ENCODE data around the gene PCNT. TPM values are rescaled to one million over a fixed set of nuclear protein-coding genes. Genes with fewer than 3 reads are reported as not detected.

The PCNT gene
- total RNA-seq, 2 donors from 2014 or later, result 17.6 to 28.8 TPM

DNA sequence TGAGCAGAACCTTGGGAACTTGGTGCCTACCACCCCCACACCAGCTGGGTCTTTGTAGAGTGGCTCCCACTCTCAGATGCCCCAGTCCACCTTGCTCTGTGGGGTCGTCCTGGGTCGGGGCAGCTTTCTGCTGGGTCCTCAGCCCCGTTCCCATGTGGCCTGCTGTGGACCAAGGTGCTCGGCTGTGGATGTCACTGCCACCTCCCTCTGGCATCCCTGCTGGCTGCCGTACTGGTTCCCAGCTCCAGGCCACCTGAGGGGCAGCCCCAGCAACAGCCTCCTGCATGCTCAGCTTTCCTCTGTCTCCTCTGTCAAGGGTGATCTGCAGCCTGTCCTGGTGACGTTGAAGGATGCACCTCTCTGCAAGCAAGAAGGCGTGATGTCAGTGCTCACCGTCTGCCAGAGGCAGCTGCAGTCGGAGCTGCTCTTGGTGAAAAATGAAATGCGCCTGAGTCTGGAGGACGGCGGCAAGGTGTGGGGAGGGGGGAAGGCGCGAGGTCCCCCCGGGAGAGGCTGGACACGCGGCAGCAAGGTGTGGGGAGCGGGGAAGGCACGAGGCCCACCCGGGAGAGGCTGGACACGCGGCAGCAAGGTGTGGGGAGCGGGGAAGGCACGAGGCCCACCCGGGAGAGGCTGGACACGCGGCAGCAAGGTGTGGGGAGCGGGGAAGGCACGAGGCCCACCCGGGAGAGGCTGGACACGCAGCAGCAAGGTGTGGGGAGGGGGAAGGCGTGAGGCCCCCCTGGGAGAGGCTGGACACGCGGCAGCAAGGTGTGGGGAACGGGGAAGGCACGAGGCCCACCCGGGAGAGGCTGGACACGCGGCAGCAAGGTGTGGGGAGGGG, 88.8 kb downstream of the PCNT start:
- no peak for DNase-seq
- no peak for ATAC-seq
- intact Hi-C loops (cut with DNase I, micrococcal nuclease), result no loop called here

DNA sequence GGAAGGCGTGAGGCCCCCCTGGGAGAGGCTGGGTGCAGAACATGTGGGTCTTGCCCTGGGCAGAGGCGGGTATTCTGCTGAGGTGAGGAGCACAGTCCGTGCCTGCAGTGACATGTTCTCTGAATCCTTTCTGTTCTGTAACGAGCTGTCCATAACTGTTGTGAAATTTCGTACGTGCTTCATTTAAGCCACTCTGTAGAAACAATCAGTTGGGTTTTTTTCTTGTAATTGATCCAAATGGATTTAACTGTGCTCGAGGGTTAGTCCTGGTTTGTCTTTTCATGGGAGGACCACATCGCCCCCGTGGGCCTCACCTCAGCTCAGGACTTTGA, 89.4 kb downstream of the PCNT start:
- DNase-seq (no peak), ATAC-seq (no peak)
- intact Hi-C loops (cut with DNase I, micrococcal nuclease), result no loop called here

DNA sequence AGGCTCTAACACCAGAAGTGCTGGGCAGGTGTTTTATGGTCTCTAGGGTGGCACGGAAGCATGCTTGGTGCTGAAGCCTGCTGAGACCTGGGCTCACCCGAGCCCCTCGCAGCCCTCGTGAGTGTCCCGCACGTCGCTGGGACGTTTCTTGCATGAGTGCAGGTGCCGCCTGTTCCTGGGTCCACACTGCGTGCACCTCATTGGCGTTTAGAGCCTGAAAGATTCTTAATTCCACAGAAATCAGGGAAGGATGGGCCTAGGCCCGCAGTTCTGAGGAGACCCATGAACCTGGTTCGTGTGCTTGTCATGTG, 91.0 kb downstream of the PCNT start:
- DNase-seq, result no peak
- intact Hi-C loops (cut with DNase I, micrococcal nuclease), result no loop called here
- ATAC-seq, result no peak

DNA sequence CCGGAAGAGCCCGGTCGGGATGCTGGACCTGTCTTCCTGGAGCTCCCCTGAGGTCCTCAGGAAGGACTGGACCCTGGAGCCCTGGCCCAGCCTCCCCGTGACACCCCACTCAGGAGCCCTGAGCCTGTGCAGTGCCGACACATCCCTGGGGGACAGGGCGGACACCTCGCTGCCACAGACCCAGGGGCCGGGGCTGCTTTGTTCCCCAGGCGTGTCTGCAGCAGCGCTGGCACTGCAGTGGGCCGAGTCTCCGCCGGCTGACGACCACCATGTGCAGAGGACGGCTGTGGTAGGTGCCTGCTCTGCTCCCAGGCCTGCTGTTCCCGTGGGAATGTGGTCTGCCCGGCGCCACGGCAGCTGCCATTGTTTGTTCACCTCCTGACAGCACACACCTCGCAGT, 92.6 kb downstream of the PCNT start:
- DNase-seq (no peak), ATAC-seq (no peak)
- intact Hi-C loops (cut with DNase I, micrococcal nuclease), result no loop called here

DNA sequence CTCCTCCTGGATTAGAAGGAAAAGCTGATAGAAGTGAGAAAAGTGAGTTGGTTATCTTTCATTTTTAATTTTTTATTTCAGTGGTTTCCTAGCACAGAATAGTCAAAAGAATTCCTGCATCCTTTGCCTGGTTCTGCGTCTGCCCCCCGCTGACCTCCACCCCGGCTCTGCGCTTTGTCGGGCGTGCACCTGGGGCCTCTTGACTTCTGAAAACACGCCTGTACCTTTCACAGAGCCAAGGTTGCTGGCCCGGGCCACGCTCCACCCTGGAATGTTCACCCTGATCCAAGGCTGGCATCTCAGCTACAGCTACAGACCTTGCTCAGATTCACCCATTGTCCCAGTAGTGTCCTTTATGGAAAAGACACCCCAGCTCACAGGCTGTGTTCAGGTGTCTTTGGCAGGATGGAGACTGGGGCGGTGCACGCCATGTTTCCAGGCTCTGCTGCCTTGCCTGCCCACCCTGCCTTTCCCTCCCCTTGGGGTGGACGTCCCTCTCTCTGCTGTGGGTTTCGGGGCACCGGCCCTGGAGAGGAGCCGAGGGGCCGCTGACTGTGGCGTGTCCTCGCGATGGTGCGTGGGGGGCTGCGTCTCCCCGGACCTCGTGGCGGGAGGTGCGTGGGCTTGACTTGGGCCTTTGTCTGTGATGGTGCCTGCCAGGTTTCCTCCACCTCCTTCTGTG, 94.5 kb downstream of the PCNT start:
- DNase-seq, result no peak
- no peak for ATAC-seq
- intact Hi-C loops (cut with DNase I, micrococcal nuclease), result no loop called here

DNA sequence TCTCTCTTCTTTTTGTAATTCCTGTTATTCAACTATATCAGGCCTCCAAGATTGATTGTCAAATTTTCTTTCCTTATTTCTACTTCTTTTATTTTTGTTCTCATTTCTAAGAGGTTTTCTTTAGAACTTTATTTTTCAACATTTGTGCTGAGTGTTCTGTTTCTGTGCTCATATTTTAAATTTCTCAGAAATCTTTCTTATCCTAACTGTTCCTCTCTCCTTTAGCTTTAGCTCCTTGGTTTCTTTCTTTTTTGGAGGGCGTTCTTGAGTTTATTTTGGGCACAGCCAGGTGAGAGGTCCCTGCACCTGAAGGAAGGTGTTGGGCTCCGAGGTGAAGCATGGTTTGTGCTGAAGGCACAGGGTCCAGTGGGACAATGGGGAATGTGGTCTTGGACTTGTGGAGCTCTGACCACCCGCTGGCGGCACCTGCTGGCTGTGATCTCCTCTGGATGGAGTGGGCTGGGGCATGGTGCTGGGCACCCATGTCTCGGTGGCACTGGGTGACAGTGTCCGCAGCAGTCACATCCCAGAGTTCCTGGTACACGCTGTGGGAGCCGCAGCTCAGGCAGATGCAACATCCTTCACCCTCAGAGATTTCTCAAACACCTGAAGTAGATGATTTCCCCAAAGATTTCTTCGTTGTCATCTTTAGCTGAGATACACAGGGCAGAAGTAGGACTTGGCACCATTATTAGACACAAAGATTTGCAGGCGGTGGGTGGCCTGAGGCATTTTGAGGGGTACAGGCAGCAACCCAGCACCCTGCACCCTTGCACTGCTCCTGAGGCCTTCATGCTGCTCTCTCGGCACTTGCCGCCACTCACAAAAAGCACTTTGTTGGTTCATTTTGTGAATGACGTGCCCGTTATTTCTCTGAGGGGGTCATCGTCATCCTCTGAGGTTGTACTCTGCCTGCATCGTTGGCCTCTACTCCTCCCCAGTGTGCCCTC, 96.6 kb downstream of the PCNT start:
- no peak for DNase-seq
- intact Hi-C loops (cut with DNase I, micrococcal nuclease), result no loop called here
- ATAC-seq, result no peak

DNA sequence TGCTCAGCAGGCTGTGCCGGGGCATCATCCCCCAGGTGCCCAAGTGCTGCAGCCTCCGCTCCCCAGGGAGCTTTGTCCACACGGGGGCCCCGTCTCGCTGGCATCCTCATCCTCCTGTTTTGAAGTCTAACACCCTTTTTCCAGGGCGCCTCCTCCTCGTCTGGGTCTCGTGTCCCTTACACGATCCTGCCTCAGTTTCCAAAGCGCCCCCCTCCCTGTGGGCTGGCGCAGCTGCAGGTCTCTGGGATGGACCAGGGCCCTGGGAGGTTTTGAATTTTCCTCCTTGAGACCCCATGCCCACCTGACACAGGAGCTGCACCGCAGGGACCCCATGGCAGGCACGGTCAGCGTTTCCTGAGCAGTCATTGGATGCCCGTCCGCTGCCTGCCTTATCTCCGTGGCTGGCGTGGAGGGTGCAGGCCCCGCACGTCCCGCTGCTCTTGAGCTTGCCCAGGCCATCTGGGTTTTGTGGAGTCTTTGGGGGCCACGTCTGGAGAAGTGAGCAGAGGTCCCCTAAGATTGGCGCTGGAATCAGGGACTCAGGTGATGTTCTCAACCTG, 97.3 kb downstream of the PCNT start:
- no peak for DNase-seq
- intact Hi-C loops (cut with DNase I, micrococcal nuclease), result no loop called here
- no peak for ATAC-seq

DNA sequence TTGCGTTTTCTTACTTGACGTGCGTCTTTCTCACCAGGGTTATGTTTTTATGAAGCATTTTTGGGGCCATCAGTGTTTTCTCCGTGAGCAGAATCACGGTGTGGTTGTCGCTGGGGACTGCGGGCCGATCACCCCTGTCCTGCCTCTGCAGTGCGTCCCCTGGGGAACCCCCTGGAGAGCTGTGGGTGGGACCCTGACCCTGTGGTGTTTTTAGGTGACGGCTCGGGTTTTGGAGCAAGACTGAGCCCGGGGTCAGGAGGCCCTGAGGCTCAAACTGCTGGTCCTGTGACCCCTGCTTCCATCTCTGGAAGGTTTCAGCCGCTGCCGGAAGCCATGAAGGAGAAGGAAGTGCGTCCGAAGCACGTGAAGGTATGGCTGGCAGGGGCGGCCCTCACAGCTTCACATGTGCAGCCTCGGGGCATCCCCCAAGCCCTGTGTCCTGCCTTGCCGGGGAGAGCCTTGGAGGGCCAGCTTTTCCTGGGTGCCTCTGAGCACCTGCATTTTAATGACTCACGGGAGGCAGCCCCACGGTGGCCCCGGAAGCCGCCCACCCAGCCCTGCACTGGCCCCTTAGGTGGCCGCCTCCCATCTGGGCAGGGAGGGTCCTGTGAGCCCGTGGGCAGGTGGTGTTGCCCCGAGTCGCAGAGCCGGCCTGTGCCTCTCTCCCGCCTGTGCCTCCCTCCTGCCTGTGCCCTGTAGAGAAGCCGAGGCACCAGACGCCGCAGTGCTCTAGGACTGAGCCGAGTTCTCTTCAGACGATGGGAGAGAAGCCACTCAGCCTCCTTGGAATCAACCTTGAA, 98.0 kb downstream of the PCNT start:
- ATAC-seq (no peak), DNase-seq (no peak)
- intact Hi-C loops (cut with DNase I, micrococcal nuclease), result no loop called here

DNA sequence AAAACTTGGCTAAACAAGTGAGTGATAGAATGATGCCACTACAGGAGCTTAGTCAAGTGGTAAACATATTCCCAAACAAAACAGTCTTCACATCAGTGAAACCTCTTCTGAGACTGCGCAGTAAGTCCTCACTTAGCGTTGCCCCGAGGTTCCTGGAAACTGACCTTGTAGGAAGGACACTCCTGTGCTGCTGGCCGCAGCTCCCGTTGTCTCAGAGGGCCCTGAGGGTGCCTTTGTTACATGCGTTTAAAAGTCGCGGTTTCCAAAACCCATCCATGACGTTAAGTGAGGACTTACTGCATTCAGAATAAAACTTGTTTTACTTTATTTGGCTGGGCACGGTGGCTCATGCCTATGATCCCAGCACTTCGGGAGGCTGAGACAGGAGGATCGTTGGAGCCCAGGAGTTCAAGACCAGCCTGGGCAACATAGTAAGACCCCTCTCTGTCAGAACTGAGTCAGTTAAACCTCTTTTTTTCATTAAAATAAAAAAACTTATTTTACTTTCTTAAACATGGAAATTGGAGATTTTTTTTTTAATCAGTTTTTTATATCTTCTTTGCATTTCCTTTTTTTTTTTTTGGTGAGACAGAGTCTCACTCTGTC, 98.8 kb downstream of the PCNT start:
- intact Hi-C loops (cut with DNase I, micrococcal nuclease), result no loop called here
- no peak for DNase-seq
- ATAC-seq, result no peak

DNA sequence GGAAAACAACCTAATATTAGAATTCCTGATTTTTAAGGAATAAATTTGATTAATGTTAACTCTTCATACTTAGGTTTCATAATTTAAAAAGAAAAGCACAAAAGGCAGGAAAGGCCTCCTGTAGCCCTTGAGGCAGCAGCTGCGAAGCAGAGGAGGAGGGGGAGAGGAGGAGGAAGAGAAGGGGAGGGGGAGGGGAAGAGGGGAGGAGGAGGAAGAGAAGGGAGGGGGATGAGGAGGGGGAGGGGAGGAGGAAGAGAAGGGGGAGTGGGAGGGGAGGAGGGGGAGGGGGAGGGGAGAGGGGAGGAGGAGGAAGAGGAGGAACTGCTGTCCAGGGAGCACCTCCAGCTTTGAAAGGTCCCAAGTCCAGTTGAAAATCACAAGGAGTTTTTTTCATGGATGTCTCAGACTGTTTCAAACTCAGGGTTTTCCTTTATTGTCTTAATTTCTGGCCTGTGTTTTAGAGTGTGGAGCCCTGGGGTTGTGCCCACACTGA, 99.6 kb downstream of the PCNT start:
- DNase-seq (no peak), ATAC-seq (no peak)
- intact Hi-C loops (cut with DNase I, micrococcal nuclease), result no loop called here

DNA sequence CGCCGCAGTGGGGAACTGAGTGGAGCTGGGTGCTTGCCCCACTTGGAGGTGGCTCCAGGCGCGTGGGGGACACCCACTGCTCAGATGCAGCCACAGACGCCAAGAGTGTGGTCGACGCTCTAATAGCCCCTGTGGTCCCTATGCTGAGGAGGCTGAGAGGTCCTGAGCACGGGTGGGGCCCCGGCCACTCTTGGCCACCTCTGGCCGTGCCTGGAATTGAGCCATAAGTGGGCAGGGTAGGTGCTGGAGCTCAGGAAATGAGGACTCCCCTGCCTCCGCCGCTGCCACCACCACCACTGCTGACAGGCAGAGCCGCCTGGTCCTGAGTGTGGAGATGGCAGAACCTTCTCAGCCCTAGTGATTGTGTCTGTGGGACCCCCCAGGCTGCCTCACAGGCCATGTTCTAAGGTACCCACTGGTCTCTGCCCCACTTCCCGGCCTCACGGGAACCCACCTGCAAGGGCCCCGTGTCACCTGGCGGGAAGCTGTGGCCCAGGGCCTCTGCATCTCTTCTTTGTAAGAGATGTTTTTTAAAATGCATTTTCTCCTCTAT, 100.2 kb downstream of the PCNT start:
- intact Hi-C loops (cut with DNase I, micrococcal nuclease), result no loop called here
- ATAC-seq, result peak; percentile 13

DNA sequence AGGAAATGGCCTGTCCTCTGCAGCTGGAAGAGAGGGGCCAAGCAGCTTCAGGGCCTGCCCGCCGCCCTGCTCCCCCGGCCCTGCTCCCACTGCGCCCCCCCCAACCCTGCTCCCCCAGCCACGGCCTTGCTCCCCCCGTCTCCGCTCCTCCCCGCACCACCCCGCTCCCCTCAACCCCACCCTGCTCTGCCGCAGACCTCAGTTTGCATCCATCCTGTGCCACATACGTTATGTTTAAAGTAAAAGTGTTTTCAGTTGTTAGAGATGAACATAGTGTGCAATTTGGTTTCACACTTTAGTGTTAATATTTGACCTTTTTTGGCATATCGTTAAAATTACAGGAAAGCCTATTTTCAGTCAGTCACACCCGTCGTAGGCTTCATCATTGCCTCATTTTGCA, 100.7 kb downstream of the PCNT start:
- no peak for DNase-seq
- intact Hi-C loops (cut with DNase I, micrococcal nuclease), result no loop called here
- no peak for ATAC-seq

More for the DNA sequence above, 100.2 kb downstream of the PCNT start:
- no peak for DNase-seq

DNA sequence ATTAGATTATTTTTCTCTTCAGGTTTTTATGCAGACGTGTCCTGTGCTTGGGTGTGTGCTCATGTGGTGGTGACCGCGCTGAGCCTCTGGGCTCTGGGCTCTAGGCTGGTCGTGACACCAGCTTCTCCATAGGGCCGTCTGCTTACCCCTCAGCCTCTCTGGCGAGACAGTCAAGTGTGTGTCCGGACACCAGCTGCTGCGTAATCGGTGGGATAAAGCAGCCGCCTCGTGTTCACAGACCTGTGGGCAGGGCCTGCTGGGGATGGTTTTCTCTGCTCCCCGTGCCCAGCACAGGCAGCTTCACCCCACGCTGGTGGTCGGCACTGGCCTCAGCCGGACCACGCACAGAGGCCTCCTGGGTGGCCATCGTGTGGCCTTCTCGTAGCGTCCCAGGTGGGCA, 101.1 kb downstream of the PCNT start:
- intact Hi-C loops (cut with DNase I, micrococcal nuclease), result no loop called here
- ATAC-seq (no peak), DNase-seq (no peak)

DNA sequence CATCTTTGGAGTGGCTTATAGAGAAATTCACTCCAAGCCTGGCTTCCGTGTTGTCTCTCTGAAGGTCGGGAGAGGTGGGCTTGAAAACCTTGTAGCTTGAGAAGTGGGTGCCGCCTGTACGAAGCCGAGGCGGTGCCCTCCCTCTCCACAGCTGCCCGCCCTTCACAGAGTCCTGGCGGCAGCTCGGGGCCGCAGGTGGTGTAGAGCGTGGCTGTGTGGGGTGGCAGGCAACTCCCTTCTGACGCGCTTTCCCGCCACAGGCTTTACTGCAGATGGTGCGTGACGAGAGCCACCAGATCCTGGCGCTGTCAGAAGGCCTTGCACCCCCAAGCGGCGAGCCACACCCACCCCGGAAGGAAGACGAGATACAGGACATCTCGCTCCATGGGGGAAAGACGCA, 101.6 kb downstream of the PCNT start:
- ATAC-seq, result no peak
- intact Hi-C loops (cut with DNase I, micrococcal nuclease), result no loop called here
- DNase-seq, result no peak

DNA sequence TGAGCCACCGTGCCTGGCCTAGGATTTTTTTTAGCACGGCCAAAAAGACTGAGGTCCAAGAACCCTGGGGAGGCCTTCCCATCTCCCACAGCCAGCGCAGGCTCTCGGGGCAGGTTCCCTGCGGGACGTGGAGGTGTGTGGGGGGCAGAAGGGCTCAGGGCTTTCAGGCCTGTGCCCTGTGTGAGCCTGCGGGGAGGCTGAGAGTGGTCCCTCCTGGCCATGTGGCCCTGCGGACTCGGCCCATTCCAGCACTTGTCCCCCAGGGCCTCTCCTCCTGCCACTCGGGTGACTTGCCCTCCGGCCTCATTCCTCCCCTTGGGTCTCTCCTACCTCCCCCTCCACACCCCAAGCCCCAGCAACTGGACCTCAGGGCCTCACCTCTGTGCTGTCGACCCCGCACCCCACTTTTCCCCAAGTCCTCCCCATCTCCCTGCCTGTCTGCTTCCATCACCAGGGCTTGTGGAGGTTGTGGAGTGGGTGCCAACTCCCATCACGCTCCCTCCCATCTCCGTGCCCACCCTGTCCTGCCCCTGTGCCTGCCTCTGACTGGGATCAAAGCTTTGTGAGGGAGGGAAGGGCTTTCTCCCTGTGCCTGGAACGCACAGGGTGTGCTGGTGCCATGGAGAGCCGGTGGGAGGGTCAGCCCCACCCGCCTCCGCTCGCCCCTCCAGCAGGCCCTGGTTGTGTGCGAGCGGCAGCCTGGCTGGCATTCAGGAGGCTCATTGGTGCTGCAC, 102.5 kb downstream of the PCNT start:
- DNase-seq (no peak), ATAC-seq (no peak)
- intact Hi-C loops (cut with DNase I, micrococcal nuclease), result no loop called here

DNA sequence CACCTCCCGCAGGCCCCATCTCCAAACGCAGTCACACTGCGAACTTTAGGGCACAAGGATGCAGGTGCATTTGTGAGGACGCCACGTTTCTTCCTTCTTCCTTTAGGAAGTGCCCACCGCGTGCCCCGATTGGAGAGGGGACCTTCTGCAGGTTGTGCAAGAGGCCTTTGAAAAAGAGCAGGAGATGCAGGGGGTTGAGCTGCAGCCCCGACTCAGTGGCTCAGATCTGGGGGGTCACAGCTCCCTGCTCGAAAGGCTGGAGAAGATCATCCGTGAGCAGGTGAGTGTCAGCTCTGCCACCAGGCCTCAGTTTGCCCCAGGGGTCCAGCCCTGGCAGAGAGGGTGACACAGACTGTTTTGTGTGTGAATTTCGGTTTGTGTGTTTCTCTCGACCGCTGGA, 103.6 kb downstream of the PCNT start:
- DNase-seq, result no peak
- intact Hi-C loops (cut with DNase I, micrococcal nuclease), result no loop called here
- no peak for ATAC-seq

DNA sequence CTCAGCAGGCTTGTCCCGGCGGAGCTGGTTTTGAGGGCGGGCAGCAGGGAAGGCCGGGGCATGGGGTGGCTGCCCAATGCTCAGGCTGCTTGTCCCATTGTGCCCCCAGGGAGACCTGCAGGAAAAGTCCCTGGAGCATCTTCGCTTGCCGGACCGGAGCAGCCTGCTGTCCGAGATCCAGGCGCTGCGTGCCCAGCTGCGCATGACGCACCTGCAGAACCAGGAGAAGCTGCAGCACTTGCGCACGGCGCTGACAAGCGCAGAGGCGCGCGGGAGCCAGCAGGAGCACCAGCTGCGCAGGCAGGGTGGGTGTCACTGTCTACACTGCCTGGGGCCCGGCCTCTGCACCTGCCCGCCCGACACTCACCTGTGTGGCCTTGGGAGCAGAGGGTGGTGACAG, 104.3 kb downstream of the PCNT start:
- DNase-seq, result no peak
- intact Hi-C loops (cut with DNase I, micrococcal nuclease), result no loop called here
- no peak for ATAC-seq

Measured in left colon (tissue), 2 donors.